T-helper 2 cell treated with Interferon-gamma antibody and Interleukin-4, amounts not matched to agents 5 μg/mL and 100 μg/mL, for 36 hours (primary cell): ENCODE results near the gene TPT1.
A peak's percentile ranks its signal among the peaks of the same experiment; 100 is the strongest.
"Not testable (repeated sequence)": the region's sequence is repeated elsewhere in the genome, so short reads cannot be mapped to it uniquely, and the experiment has no call there.

ENCODE experiments used
- DNase-seq: peaks from one replicate; pipeline ENCODE4 v3.0.0; 2021; ENCODE audit warnings: low spot score
- H3K27ac Mint-ChIP-seq: one replicate; pipeline ENCODE4 v1.8.0; 2021; ENCODE audit warnings: mild to moderate bottlenecking, mixed read lengths
- H3K27me3 Mint-ChIP-seq: one replicate; pipeline ENCODE4 v1.8.0; 2021; ENCODE audit warnings: low read depth, mixed read lengths
- H3K36me3 Mint-ChIP-seq: one replicate; pipeline ENCODE4 v1.8.0; 2021; ENCODE audit warnings: low read depth, mixed read lengths
- H3K4me1 Mint-ChIP-seq: one replicate; pipeline ENCODE4 v1.8.0; 2021; ENCODE audit warnings: low read depth, mixed read lengths
- H3K4me3 Mint-ChIP-seq: one replicate; pipeline ENCODE4 v1.8.0; 2022; ENCODE audit warnings: mild to moderate bottlenecking, moderate library complexity, mixed read lengths
- H3K9me3 Mint-ChIP-seq: one replicate; pipeline ENCODE4 v1.8.0; 2021; ENCODE audit warnings: mixed read lengths

TPT1 gene

GRCh38 chr13:45316338-45316737 lies 24.6 kb downstream of the TPT1 start:
- Mint-ChIP-seq H3K4me3 (no peak overlapping the region), H3K27me3 (peaks cover 8% of the 10 kb centered on the region), H3K36me3 (no peaks in the 10 kb centered on the region), H3K27ac (no peak overlapping the region), H3K4me1 (peaks cover 4% of the 10 kb centered on the region), H3K9me3 (no peaks in the 10 kb centered on the region)
- no peak for DNase-seq

GRCh38 chr13:45315520-45316167 lies 25.3 kb downstream of the TPT1 start:
- Mint-ChIP-seq H3K4me1 (peaks cover 9% of the 10 kb centered on the region), H3K27ac (no peak overlapping the region), H3K9me3 (no peaks in the 10 kb centered on the region), H3K4me3 (no peak overlapping the region), H3K36me3 (no peaks in the 10 kb centered on the region), H3K27me3 (peaks cover 14% of the 10 kb centered on the region)
- no peak for DNase-seq

GRCh38 chr13:45314822-45315221 lies 26.2 kb downstream of the TPT1 start:
- DNase-seq: no peak
- no peak overlapping the region for H3K27ac Mint-ChIP-seq
- H3K36me3 Mint-ChIP-seq: no peaks in the 10 kb centered on the region
- peaks cover 9% of the 10 kb centered on the region for H3K4me1 Mint-ChIP-seq
- H3K9me3 Mint-ChIP-seq: no peaks in the 10 kb centered on the region
- no peak overlapping the region for H3K4me3 Mint-ChIP-seq
- H3K27me3 Mint-ChIP-seq: peaks cover 18% of the 10 kb centered on the region

GRCh38 chr13:45310341-45311131 lies 30.4 kb downstream of the TPT1 start:
- H3K27me3 Mint-ChIP-seq: peaks cover 35% of the 10 kb centered on the region
- H3K9me3 Mint-ChIP-seq: no peaks in the 10 kb centered on the region
- peak overlapping the region; percentile 81 for H3K4me3 Mint-ChIP-seq
- DNase-seq: no peak
- H3K36me3 Mint-ChIP-seq: no peaks in the 10 kb centered on the region
- peak overlapping the region; percentile 45 for H3K27ac Mint-ChIP-seq
- peaks cover 13% of the 10 kb centered on the region for H3K4me1 Mint-ChIP-seq

- Mint-ChIP-seq H3K4me1 (peaks cover 13% of the 10 kb centered on the region), H3K4me3 (no peak overlapping the region), H3K27me3 (peaks cover 32% of the 10 kb centered on the region)
These were observed 34.0 kb downstream of the TPT1 start for GRCh38 chr13:45306966-45307365.

GRCh38 chr13:45305079-45305478 lies 35.9 kb downstream of the TPT1 start:
- DNase-seq: no peak
- no peaks in the 10 kb centered on the region for H3K36me3 Mint-ChIP-seq
- H3K4me3 Mint-ChIP-seq: no peak overlapping the region
- no peaks in the 10 kb centered on the region for H3K9me3 Mint-ChIP-seq
- H3K27ac Mint-ChIP-seq: no peak overlapping the region
- peaks cover 4% of the 10 kb centered on the region for H3K4me1 Mint-ChIP-seq
- H3K27me3 Mint-ChIP-seq: peaks cover 19% of the 10 kb centered on the region

More at GRCh38 chr13:45306966-45307365, 34.0 kb downstream of the TPT1 start:
- no peaks in the 10 kb centered on the region for H3K36me3 Mint-ChIP-seq
- H3K27ac Mint-ChIP-seq: no peak overlapping the region
- no peak for DNase-seq
- no peaks in the 10 kb centered on the region for H3K9me3 Mint-ChIP-seq

GRCh38 chr13:45303866-45304265 lies 37.1 kb downstream of the TPT1 start:
- Mint-ChIP-seq H3K9me3 (no peaks in the 10 kb centered on the region), H3K4me1 (no peaks in the 10 kb centered on the region), H3K4me3 (no peak overlapping the region), H3K27me3 (peaks cover 14% of the 10 kb centered on the region), H3K27ac (no peak overlapping the region), H3K36me3 (no peaks in the 10 kb centered on the region)
- no peak for DNase-seq

- Mint-ChIP-seq H3K4me1 (peaks cover 7% of the 10 kb centered on the region), H3K27ac (no peak overlapping the region), H3K36me3 (no peaks in the 10 kb centered on the region), H3K27me3 (peaks cover 12% of the 10 kb centered on the region), H3K9me3 (no peaks in the 10 kb centered on the region), H3K4me3 (no peak overlapping the region)
- no peak for DNase-seq
These were observed 38.0 kb downstream of the TPT1 start for GRCh38 chr13:45303026-45303425.

GRCh38 chr13:45302507-45302906 lies 38.5 kb downstream of the TPT1 start:
- no peak overlapping the region for H3K4me3 Mint-ChIP-seq
- H3K27ac Mint-ChIP-seq: no peak overlapping the region
- H3K4me1 Mint-ChIP-seq: peaks cover 13% of the 10 kb centered on the region
- DNase-seq: no peak
- H3K27me3 Mint-ChIP-seq: peaks cover 9% of the 10 kb centered on the region
- H3K36me3 Mint-ChIP-seq: peaks cover 2% of the 10 kb centered on the region
- no peaks in the 10 kb centered on the region for H3K9me3 Mint-ChIP-seq

- peaks cover 3% of the 10 kb centered on the region for H3K27me3 Mint-ChIP-seq
- H3K4me1 Mint-ChIP-seq: peaks cover 20% of the 10 kb centered on the region
- H3K4me3 Mint-ChIP-seq: no peak overlapping the region
- H3K36me3 Mint-ChIP-seq: peaks cover 3% of the 10 kb centered on the region
- no peaks in the 10 kb centered on the region for H3K9me3 Mint-ChIP-seq
- DNase-seq: no peak
- H3K27ac Mint-ChIP-seq: no peak overlapping the region
These were observed 39.7 kb downstream of the TPT1 start for GRCh38 chr13:45301263-45301662.

- Mint-ChIP-seq H3K27me3 (peaks cover 3% of the 10 kb centered on the region), H3K9me3 (no peaks in the 10 kb centered on the region), H3K36me3 (peaks cover 3% of the 10 kb centered on the region), H3K4me3 (no peak overlapping the region), H3K27ac (no peak overlapping the region), H3K4me1 (peaks cover 23% of the 10 kb centered on the region)
- DNase-seq: no peak
These were observed 40.6 kb downstream of the TPT1 start for GRCh38 chr13:45300190-45300985.

GRCh38 chr13:45299194-45299593 lies 41.8 kb downstream of the TPT1 start:
- Mint-ChIP-seq H3K9me3 (no peaks in the 10 kb centered on the region), H3K27ac (no peak overlapping the region), H3K36me3 (peaks cover 3% of the 10 kb centered on the region), H3K4me3 (no peak overlapping the region), H3K4me1 (peaks cover 23% of the 10 kb centered on the region), H3K27me3 (peaks cover 3% of the 10 kb centered on the region)
- no peak for DNase-seq

GRCh38 chr13:45298550-45298949 lies 42.4 kb downstream of the TPT1 start:
- not testable (repeated sequence) for H3K9me3 Mint-ChIP-seq, H3K36me3 Mint-ChIP-seq, H3K27me3 Mint-ChIP-seq, DNase-seq, H3K4me3 Mint-ChIP-seq
- H3K27ac Mint-ChIP-seq: peak overlapping the region; percentile 49
- peaks cover 23% of the 10 kb centered on the region for H3K4me1 Mint-ChIP-seq

- no peaks in the 10 kb centered on the region for H3K27me3 Mint-ChIP-seq
- no peaks in the 10 kb centered on the region for H3K9me3 Mint-ChIP-seq
- H3K27ac Mint-ChIP-seq: peak overlapping the region; percentile 49
- H3K4me3 Mint-ChIP-seq: peak overlapping the region; percentile 3
- DNase-seq: no peak
- H3K36me3 Mint-ChIP-seq: peaks cover 3% of the 10 kb centered on the region
- H3K4me1 Mint-ChIP-seq: peaks cover 23% of the 10 kb centered on the region
These were observed 42.8 kb downstream of the TPT1 start for GRCh38 chr13:45298206-45298505.
